Stimulated activated CD4-positive, alpha-beta T cell treated with anti-CD3 and anti-CD28 coated beads, Interleukin-1b, Interleukin-23, amount 100 ng/mL, for 24 hours (primary cell): ENCODE data around the gene CCND1.

Experiments used
- DNase-seq, 4 experiments: peaks; one replicate each; pipeline ENCODE4 v3.0.0-alpha.2; 2020; ENCODE audit warnings: low read depth in 4 of 4, low spot score in 1 of 4

Gene CCND1

GRCh38 chr11:69640995-69641581 is at the start of gene CCND1:
TSS of gene CCND1 (plus strand) at chr11:69641156. CDS start at chr11:69641314, 158 bp downstream.
- DNase-seq, result peak in 1 of 4 experiments; percentile 33

DNA sequence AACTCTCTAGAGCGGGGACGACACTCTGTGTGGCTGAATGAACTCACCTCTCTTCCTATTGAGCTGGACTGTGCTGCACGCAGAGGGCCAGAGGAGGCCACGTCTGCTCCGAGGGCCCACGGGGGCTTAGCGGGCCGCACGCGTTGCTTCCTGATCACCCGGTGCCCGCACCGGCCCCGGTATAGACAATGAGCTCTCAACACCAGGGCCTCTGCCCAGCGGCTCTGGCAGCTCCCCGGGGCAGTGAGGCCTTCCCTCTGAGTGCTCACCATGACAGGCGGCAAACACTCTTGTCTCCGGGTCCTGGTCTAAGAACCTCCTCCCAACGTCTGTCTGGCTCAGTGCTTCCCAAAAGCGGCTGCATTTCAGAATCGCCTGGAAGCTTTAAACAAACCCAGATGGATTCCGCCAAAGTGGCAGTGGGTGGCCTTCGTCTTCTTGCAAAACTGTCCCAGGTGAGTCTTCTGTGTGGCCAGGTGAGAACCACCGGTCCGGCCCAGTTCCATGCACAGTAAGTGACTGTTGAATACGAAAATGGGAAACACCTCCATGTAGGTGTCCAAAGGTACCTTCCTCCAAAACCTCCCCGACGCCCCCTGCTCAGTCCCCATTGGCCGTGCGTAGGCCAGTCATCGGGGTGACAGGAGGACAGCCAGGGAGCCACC is 47.8 kb upstream of the CCND1 start:
- DNase-seq, result no peak

DNA sequence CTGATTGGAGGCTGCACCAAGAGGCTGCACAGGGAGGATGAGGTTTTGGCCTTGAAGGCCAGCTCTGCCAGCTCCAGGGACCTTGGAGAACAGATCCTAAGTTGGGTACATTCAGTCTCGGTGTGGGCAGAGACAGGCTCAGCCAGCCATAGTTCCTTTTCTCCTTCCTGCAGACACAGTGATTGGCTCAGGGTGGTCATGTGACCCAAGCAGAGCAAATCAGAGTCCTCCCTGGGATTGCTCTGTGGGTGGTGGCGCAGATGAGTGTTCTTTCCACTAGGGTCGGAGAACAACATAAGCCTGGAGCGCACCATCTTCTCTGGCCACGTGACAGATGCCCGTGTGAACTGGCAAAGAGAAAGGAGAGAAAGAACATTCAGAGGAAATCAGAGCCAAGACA is 47.1 kb upstream of the CCND1 start:
- DNase-seq, result no peak

DNA sequence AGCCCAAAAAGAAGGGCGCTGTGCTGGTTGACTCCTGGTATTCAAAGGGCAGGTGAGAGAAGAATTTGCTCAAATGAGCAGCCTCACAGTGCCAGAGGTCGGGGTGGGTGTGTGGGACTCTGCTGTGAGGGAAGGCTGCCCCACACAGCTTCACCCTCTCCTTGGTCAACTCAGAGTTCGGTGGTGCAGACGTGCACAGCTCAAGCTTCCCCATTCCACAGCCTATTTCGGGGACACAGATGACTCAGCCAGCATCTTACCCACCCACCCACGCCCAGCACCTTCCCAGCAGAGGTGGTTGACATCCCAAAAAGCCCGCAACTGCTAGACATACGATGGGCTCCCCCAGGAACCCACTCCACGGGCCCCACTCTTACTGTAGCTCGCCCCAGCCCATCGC is 46.5 kb upstream of the CCND1 start:
- no peak for DNase-seq

- DNase-seq, result no peak
Observed at GRCh38 chr11:69595805-69596665, 44.9 kb upstream of the CCND1 start.

DNA sequence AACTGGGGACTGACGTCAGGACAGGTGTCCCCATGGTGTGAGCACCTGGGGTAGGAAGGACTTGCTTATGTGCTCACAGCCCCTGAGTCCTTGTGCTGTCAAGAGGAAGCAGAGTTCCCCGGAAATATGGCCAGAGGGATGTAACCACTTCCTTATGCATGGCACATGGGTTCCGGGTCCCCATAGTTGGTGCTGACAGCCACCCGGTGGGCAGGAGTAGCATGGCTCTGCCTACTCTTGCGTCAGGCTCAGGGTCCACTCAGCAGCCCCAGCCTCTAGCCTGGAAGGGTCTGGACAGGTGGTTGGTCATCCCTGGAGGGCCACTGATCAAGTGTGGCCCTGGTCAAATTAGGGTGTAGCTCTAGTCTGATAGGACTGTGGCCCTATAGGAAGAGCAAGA is 42.8 kb upstream of the CCND1 start:
- DNase-seq, result no peak

GRCh38 chr11:69599502-69599901 is 41.5 kb upstream of the CCND1 start:
- no peak for DNase-seq

DNA sequence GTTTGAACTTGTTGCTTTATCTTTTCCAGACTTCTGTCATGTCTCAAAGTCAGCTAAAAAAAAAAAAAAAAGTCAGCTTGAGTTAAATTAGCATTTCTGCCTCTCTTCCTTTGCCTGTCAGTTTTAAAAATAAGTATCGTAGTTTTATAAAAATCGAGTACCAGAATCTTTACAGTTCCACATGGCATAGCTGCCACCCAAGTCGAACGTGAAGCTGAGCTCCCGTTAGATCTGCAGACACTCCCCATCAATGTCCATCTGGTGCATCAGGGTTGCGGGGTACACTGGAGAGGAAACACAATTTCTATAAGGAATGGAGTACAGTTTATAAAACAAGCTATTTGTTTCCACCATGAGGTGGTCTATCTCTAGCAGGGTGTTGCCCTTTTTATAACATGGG is 41.0 kb upstream of the CCND1 start:
- no peak for DNase-seq

DNA sequence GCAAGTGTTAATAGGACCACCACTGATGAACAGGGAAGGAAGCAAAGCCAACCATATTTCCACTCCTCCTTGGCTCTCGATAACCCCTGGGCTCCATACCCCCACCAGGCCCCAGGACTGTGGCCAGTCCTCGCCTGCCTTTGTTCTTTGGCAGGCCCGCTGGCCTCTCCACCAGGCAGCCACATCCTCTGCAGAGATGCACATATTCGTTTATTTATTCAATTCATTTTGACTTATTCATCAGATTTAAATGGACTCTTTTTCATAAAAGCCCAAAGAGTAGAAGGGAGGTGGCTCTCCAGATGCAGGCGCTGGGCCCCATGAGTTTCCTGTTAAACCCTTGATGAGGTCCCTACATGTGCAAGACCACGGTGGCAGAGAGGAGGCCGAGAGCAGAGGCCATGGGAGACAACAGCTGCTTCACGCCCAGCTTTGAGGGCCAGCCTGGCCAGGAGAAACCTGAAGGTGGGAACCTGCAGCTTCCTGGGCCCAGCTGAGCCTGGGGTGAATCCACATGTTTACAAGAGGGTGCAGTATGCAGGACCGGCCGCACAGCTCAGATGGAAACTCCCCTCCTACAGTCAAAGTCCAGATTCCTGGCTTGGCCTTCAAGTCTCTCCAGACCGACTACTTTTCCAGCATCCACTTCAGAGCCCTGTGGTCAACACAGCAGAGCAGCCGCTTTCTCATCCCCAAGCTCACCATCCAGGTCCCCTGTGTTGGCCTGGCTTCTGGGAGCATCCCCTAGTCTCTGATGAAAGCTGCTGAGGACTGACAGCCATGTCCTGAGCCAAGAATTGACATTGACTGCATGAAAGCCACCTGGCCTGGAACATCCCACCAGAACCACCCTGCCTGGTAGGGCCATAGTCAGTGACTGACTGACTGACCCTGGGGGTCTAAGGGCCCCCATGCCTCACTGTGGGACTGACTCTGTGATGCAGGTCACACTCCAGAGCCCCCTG is 39.7 kb upstream of the CCND1 start:
- DNase-seq, result no peak

- no peak for DNase-seq
Observed at GRCh38 chr11:69603111-69603836, 37.7 kb upstream of the CCND1 start.

DNA sequence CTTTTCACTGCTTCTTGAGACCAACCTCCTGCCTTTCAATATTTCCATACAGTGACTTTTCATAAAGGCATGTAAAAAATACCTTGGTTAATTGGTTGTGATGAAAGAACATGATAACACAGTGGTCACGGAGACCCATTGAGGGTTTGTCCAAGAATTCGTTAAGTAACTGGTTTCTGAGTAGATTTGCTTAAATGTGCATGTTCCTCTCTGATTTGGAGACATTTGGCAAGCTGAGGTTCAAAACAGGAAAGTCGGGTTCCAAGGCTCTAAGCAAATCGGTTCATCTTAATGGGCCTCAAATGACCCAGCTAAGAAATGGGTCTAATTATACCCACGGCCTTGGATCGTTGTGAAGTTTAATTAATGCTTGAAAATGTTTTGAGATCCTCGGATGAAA is 36.9 kb upstream of the CCND1 start:
- no peak for DNase-seq

DNA sequence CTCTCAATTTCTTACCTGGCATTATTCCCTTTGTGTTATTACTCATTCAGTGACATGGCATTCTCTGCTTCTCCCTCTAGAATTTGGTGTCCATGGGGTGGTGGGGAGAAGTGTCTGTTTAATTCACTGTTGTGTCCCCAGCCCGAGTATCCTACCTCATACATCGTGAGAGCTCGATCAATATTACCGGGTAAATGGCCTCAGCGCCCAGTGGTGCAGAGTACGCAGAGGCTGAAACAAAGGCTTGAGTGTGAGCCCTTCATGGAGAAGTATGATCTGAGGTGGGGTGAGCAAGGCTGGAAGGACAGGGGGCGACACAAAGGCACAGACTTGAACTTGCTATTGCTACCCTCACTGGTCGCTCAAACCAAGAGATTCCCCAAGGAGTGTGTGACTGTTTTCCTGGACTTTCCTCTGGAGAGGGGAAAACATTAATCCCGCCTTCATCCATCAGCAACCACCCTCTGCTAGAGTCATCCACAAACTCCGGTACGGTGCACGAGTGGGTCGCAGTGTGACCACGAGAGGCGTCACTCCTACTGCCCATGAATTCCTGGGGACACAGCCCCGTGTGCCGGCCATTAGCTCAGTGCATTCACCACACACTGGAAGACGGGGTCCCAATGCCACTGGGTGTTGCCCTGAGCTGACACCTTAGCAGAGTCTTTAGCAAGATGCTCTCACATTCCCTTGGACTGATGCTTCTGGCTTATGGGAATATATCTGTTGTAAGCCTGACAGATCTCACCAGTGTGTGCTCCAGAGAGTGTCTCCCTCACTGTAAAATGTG is 35.0 kb upstream of the CCND1 start:
- no peak for DNase-seq

DNA sequence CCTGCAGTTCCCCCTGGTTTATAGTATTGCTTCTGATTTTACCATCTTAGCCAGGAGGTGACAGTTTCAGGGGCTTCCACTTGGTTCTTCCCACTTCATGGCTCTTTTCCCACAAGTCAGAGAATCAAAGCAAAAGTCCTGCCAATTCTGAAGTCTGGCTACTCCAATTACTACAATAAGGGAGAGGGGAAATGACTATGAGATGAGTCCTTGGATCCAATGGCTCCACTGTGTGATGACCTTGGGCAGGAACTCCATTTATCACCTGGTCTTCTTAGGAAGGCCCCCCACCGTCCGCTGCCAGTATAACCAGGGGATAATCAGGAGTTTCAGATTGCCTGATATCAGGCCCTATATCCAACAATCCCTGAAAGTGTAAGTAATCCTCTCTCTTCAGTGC is 31.6 kb upstream of the CCND1 start:
- DNase-seq, result no peak

DNA sequence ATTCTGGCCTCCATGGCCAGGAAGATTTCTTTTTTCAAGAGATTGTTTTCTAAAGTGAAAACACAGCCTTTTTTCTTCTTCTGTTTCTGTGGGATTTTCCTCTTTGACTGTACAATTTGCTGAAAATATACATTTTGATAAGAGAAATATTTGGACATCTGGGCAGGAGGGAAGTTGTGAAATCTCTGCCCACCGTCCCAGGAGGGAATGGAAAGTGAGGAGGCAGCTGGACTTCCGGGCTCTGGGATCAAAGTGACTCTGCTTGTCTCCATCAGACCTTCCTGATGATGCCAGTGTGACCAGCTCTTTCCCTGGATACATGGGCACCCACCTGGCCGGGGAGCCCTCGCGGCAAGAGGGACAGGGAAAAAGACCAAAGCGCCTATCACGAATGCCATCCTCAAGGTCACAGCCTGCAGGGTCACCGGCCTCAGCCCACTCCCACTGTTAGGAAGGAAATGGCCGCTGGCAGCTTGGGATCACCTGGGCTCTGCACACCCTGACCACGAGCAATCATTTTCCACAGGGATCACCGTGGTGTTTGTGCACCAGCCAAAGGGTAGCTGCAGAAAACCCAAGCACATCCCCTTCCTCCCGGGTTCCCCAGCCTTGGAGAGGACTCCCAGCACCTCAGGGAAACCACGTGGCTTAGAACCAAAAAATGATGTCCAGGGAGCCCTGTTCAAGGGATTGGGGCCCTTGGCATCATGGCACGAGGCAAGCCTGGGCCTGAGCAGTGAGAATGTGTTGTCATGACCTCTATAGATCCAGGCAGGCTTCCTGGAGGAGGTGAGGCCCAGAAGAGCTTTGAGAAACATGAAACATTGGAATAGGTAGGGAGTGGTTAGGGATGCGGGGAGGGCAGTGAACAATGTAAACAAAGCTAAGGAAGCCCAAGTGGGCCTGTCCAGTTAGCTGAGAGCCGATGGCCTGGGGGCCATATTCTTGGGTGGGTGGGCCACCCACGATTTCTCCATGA is 29.1 kb upstream of the CCND1 start:
- no peak for DNase-seq

DNA sequence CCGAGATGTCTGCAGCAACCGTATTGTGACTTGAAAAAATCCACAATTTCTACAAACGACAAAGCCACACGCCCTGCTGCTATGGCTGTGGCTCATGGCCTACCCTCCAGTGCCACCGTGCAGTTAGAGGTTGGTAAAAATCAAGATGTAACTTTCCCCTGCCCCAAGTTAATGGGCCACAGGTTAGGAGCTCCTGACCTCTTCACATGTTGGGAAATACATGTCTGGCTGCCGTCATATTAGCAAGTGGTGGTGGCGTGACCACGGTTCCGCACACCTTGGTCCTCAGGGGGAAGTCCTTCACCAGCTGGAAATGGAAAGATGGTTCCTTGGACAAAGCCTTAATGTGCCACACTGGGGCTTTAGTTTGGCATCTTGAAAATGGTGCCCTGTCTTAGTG is 27.4 kb upstream of the CCND1 start:
- no peak for DNase-seq

- DNase-seq, result no peak
Observed at GRCh38 chr11:69614085-69614484, 26.9 kb upstream of the CCND1 start.

- DNase-seq, result no peak
Observed at GRCh38 chr11:69615545-69616278, 25.2 kb upstream of the CCND1 start.

- no peak for DNase-seq
Observed at GRCh38 chr11:69617220-69617619, 23.7 kb upstream of the CCND1 start.
